Uterine smooth muscle cell (primary cell): Measurements from ENCODE around the gene FRAT1. TPM values are rescaled to one million over a fixed set of nuclear protein-coding genes. Genes with fewer than 3 reads are reported as not detected.

Source experiments
- total RNA-seq: library from RNA; depleted of rRNA; stranded (reverse); fragments of >200 nt; gene quantifications from 2 replicates; pipeline ENCODE4 v1.2.3, GENCODE V29; 2014

FRAT1 gene
- 2.7 and 3.0 TPM in 2 replicates for total RNA-seq

GRCh38 chr10:97318772-97319651, at the start of gene FRAT1:
Gene FRAT1, plus strand, starts transcription at chr10:97319271. Its CDS starts 183 bp downstream, at chr10:97319454.

GRCh38 chr10:97292097-97292861, 26.8 kb upstream of the FRAT1 start, which contains the start of gene ARHGAP19:
Gene ARHGAP19, minus strand, starts transcription at chr10:97292637. Its CDS starts 10 bp downstream, at chr10:97292627.

GRCh38 chr10:97334370-97335175, 15.5 kb downstream of the FRAT1 start, which contains the start of gene FRAT2:
Gene FRAT2, minus strand, starts transcription at chr10:97334729. Its CDS starts 157 bp downstream, at chr10:97334572.

Other genes starting within 250 kb of the FRAT1 start
- under 0.01 and 0.11 TPM in 2 replicates for gene SLIT1, start 133.3 kb upstream of the FRAT1 start, total RNA-seq
- 11.9 and 20.8 TPM in 2 replicates for gene ARHGAP19, start 26.6 kb upstream of the FRAT1 start, total RNA-seq
- 6.0 and 6.6 TPM in 2 replicates for gene FRAT2, start 15.5 kb downstream of the FRAT1 start, total RNA-seq
- gene RRP12, start 82.1 kb downstream of the FRAT1 start, total RNA-seq, result 17.5 and 29.7 TPM in 2 replicates
- 355 and 484 TPM in 2 replicates for gene PGAM1, start 106.9 kb downstream of the FRAT1 start, total RNA-seq
- 34.6 and 39.4 TPM in 2 replicates for gene EXOSC1, start 126.7 kb downstream of the FRAT1 start, total RNA-seq
- gene ZDHHC16, start 126.9 kb downstream of the FRAT1 start, total RNA-seq, result 45.0 and 51.1 TPM in 2 replicates
- 89.5 and 106 TPM in 2 replicates for gene MMS19, start 179.2 kb downstream of the FRAT1 start, total RNA-seq
- gene UBTD1, start 179.7 kb downstream of the FRAT1 start, total RNA-seq, result 25.6 and 31.2 TPM in 2 replicates